Activated CD8-positive, alpha-beta memory T cell treated with anti-CD3 and anti-CD28 coated beads, Interleukin-2, amount 50 U/mL, for 1 hour (primary cell): ENCODE results near the gene TSPYL4.
"Not testable (repeated sequence)": the region's sequence is repeated elsewhere in the genome, so short reads cannot be mapped to it uniquely, and the experiment has no call there.

Experiments used
- DNase-seq: peaks from one replicate; pipeline ENCODE4 v3.0.0-alpha.2; 2020; ENCODE audit errors: extremely low read depth

The TSPYL4 gene

DNA sequence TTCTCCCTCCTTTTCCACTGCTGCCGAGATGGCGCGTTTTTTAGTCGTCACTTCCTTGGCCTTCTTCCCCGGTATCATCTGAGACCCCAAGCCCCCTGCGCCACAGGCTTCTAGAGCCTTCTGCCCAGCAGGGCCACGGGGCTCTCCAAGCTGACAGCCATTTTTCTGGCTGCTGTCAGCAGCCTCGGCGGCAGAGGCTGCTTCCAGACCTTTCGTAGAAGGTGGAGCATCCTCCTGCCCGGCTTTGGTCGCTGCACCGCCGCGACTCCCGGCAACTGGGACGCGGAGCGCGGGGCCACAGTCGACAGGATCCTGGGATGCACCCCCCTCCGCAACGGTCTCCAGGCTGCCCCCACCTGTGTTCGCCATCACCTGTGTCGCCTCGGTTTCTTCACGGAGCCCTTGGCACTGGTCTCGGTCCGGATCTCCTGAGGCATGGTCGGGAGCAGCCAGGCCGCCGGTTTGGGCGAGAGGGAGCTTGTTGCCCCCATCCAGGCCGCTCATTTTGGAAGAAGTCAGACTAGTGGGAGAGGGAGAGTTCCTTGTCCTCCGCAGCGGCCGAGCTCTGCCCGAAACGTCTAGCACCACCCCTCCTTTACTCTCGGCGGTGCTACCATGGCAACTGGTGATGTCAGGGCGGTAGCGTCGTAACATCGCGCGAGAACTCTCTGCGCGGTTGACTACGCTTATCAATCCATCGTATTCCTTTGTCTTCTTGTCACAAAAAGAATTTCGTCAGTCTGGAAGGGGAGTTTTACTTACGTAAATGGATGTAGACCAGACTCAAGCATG, at the start of gene TSPYL4:
TSPYL4 (minus strand) TSS at position 571 of the 792 bp plus-strand sequence; CDS start at position 504, 67 bp downstream.
- peak; percentile 84 for DNase-seq

DNA sequence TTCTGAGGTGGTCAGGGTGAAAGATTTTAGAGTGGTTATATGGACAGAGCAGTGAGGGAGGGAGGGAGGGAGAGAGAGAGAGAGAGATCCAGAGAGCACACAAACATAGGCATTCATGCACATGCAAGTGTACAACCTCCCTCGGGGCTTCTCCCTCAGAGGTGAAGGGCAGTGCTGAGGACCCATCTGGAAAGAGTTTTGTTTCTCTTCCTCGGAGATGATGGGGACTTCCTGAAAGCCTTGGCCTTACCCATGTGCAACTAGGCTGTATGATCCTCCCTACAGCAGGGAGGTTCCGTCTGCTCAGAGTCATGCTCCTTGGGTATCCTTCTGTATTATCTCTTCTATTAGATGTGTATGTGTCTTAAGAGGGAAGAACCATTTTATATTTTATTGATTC, 47.2 kb upstream of the TSPYL4 start:
- no peak for DNase-seq

DNA sequence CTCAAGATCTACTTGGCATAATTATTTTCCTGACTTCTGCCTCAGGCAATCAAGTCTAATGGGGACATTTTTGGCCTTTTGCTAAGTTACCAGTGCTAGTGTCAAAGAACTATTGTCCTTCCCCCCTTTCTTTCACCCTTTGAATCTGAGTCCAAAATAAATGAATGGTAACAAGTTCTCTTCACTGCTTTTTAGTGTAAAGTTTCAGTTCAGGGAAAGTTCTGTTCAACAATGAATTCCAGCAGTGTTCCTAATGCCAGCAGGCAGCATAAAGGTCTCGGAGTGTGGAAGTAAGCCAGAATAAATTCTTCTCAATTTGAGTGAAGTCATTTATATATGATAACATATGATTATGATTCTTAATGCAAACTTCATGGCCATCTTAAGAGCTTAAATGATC, 46.7 kb upstream of the TSPYL4 start:
- DNase-seq = no peak

DNA sequence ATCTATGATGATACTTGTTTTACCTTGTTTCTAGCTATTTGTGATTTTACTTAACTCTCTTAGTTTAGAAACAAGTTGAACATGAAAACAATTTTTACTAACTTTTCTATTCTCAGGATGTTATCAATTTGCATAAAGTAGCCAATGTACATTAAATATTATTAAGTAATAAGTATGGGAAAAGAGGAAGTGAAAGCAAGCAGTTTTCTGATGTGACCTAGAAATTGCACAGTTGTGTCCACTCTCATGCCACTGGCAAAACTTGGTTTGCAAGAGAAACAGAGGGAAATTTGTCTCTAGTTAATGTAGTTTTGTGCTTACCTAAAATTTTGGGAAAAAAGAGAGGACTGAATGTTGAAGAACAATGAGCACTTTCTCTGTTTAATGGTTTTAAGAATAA, 45.1 kb upstream of the TSPYL4 start:
- DNase-seq = no peak

DNA sequence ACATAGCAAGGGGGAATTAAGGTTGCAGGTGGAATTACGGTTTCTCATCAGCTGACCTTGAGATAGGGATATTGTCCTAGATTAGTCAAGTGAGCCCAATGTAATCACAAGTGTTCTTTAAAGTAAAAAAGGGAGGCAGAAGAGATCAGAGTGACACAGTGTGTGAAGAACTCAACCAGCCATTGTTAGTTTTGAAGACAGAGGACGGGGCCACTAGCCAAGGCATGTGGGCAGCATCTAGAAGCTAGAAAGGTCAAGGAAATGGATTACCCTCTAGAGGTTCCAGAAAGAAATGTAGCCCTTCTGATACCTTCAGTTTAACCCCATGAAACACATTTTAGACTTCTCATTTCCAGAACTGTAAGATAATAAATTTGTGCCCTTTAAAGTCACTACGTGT, 44.4 kb upstream of the TSPYL4 start:
- no peak for DNase-seq

DNA sequence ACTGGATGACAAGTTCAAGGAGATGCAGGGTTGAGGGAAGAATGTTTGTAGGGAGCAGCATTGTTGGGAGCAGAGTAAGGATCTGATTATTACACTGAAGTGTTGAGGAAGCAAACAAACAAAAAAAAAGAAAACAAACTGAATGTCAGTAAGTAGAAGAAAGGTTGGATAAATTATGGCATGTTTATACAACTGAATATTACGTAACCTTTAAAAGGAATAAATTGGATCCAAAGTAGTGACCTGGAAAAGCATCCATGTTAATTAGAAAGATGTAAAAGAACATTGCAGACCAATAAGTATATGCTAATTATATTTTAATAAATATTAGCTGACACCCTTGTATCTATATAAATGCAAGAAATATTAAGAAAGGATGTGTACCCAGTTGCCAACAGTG, 38.7 kb upstream of the TSPYL4 start:
- DNase-seq = no peak

DNA sequence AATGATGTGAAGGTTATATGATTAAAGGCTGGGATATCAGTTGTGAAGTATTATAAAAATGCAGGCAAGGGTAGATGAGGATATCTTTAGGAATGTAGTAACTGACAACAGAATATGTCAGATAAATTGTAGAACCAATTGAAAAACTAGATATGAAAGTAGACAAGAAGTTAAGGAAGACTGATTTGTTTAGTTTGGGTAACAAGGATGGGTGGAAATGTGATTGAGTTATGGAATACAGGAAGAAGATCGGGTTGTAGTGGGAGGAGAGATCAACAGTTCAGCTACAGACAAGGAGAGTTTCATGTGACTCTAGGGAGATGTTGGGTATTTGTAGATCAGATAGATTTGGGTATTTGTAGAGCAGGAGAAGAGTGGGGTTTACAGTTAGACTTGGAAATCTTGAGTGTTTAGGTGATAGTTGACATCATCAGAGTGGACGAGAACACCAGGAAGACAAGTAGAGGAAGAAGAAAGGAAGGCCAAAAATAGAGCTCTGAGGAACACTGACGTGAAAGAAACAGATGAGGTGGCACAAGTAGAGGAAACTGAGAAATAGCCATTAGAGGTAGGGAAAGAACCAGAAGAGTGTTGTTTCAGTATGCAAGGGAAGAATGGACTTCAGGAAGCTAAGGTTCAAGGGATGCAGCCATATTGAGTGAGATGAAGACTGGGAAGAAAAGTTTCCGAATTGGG, 38.0 kb upstream of the TSPYL4 start:
- DNase-seq = no peak

DNA sequence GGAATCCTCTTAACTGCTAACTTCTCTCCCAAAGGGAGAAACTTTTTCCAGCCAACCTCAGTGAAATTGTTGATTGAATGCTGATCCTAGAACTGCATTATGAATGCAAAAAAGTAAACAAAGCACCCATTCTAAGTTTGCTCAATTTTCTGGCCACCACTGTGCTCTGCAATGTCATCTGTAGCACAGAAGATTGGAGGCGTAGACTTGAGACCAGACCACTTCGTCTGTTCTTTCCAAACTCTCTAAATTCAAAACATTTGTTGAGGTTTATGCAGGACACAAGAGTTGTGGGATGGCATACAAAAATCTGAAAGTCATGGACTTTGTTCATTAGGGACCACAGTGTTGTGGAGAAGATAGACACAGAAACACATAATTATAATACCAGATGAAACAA, 36.9 kb upstream of the TSPYL4 start:
- no peak for DNase-seq

DNA sequence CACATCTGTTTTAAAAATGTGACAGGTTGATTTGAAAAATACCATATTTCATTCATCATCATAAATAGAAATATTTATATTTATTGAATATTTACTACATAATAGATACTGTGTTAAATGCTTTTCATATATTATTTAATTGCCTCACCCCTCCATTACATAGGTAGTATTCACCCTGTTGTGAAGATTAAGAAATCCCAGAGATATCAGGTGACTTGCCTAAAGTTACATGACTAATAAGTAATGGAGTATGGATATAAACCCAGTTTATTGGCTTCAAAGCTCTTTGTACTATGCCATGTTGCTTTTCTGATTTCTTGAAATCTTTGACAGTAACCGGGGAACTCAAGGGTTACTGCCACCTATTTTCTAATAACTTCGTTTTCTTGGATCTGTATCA, 36.0 kb upstream of the TSPYL4 start:
- no peak for DNase-seq

DNA sequence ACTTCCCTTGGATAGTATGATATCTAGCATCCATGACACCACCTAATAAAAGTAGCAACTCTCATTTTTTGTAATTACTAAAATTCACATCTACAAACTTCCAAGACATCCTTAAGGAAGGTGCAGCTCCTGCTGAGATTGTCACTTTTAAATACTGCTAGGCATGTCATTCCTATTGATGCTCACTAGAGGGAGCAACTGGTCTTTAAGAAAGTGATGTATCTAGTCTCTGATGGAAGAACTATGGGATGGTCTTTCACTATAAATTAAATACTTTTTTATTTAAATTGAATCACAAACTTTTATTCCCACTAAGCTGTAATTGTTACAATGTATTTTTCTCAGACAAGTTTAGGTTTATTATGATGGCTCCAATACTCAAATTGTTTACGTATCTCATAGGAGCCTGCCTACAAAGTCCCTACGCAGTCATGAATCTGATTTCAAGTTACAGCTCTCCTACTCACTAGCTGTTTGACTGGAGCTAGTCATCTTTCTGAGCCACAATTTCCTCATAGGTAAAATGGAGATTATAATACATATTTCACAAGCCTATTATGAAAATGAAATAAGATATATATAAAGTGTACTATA, 33.9 kb upstream of the TSPYL4 start:
- DNase-seq = no peak

DNA sequence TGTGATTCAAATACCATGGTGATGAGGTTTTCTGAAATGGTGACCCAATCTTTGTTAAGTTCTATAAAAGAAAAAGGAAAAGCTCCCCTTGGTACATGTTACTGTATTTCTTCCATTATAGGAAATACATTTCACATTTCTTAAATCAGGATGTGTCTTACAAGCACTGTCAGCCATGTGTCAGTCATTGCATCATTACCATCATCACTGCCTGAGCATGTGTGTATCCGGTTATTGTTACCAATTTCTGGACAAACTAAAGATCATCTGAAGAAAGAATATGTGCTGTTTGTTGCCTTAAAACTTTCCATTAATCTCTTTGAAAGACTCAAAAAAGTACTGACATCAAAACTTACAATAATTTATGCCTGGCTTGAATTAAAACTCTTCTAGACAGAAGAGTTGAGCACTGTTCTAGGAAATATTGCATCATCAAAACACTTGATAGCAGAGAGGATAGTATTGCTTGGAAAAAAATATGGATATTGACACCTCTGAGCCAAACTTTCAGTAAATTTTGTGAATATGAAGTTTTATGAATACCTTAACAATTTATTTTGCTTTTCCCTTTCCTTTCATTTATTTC, 33.0 kb upstream of the TSPYL4 start:
- no peak for DNase-seq

DNA sequence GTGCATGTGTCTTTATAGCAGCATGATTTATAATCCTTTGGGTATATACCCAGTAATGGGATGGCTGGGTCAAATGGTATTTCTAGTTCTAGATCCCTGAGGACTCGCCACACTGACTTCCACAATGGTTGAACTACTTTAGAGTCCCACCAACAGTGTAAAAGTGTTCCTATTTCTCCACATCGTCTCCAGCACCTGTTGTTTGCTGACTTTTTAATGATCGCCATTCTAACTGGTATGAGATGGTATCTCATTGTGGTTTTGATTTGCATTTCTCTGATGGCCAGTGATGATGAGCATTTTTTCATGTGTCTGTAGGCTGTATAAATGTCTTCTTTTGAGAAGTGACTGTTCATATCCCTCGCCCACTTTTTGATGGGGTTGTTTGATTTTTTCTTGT, 31.1 kb upstream of the TSPYL4 start:
- DNase-seq = not testable (repeated sequence)

DNA sequence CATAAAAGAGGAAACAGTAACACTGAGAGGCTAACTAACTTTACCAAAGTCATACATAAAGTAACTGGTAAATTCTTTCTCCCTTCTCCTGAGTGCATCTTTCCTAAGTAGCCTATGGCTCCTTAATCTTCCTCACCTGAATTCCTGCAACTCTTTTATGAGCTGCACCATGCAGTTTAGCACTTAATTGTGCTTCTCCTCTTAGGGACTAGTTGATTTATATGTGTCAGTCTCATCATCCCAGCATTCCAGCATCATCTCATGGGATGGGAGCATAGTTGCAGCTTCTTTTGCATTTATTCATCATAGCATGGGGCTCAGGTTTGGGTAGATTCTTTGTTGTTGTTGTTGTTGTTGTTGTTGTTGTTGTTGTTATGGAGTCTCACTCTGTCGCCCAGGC, 29.3 kb upstream of the TSPYL4 start:
- no peak for DNase-seq

DNA sequence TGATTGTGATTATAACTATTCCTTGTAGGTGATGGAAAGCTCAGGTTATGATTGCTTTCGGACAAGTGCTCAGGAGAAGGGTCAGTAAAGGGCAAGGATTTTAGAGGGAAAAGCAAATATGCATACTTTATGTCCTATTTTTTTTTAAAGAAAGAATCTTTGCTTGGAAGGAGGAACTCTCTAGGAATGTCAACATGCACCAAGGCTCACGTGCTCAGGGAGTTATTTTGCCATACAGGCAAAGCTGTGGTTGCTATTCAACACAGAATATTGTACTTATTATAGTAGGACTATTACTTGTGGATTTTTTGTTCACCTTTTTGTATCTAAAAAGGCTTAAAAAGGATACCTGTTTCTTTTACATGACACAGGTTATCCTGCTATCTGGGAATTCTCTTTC, 28.8 kb upstream of the TSPYL4 start:
- no peak for DNase-seq

DNA sequence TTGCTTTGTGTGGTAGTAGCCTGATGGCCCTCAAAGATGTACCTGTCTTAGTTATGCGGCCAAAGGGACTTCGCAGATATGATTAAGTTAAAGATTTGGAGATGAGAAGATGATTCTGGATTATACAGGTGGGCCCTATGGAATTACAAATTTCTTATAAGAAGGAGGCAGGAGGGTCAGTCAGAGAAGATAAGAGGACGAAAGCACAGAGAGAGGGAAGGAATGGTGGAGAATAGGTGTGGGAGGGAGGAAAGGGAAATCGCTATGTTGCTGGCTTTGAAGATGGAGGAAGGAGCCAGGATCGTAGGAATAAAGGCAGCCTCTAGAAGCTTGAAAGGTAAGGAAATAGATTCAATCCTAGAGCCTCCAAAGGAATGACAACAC, 27.1 kb upstream of the TSPYL4 start:
- no peak for DNase-seq

DNA sequence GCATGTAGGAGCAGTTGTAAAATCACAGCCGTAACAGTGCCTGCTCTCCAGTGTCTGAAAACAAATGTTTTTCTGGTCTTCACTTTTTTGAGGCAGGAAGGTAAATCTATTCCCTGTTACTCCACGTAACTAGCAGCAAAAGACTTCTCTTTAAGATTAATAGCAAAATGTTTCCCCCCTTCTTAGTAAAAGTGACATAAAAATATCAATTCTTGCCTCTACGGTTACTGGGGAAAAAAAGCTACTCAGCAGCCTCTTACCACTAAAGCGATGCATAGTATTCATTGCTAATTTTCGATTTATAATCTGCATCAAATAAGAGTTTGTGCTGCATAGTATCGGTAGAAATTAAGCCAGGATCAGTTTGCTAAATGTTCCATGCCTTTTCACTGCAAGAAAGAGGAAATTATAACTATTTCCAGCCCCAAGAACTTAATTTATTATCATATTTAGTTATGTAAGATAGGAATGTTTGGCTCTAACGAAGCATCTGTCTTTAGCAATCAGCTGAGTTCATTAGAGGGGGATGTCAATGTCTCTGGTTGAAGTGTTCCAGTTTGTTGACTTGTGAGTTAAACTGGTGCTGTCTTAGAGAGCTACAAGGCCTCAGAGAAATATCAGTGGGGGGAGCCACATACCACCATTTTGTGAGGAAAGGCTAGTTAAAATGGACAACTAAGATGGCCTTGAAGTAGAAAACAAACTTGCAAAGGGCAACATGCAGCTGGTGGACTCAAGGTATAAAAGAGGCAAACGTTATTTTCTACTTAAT, 26.5 kb upstream of the TSPYL4 start:
- no peak for DNase-seq

DNA sequence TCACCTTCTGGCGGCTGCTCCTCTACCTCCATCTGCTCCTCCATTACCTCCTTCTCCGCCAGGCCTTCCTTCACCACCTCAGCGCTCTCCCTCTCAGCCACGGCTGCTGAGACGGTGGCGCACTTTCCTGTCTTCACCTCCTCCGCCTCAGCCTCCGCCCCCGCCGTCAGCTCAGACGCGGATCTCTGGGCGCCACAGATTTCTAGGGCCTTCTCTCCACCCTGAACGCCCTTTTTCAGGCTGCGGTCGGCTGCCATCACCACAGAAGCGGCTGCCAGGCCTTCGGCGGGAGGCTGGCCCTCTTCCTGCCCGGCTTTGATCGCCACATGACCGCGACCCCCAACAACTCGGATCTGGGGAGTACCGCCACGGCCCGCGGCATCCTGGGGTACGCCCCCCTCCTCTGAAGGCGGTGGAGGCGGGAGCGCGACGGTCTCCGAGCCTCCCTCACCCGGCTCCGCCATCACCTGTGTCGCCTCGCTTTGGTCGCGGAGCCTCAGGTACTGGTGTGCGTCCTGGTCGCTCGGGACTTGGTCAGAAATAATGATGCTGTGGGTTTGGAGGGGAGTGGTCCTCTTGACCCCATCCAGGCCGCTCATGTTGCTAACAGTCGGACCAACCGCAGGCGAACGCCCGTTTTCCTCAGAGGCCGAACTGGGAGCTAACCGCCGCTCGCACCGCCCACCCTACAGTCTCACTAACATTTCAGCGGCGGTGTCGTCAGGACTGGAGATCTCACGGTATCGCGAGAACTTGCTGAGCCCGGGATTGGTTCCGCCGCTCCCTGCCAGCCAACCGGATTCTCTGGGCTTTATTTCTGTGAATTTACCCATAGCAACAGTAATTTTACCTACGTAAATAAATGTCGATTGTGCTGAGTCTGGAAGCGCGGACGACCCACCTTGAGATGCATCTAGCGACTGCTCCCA, 25.6 kb upstream of the TSPYL4 start, which contains the start of gene TSPYL1:
TSPYL1 (minus strand) TSS at position 699 of the 929 bp plus-strand sequence; CDS start at position 599, 100 bp downstream.
- DNase-seq = peak; percentile 93

DNA sequence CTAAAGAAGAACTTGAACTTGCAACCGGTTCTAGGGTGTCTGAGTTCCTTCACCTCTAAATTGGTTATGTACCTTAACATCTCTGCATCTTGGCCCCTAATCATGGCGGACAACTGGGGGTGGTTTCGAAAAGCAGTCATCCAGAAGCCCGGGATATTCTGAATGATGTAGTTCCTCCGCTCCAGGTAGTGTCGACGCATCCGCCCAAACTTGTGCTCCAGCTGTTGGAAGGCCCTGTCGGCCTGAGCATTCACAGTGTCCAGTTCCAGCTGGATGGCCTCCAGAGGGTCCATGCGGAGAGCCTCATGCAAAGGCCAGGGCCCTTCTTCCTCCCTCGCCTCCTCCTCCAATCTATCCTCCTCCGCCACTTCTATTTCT, 25.0 kb upstream of the TSPYL4 start:
- DNase-seq = no peak

DNA sequence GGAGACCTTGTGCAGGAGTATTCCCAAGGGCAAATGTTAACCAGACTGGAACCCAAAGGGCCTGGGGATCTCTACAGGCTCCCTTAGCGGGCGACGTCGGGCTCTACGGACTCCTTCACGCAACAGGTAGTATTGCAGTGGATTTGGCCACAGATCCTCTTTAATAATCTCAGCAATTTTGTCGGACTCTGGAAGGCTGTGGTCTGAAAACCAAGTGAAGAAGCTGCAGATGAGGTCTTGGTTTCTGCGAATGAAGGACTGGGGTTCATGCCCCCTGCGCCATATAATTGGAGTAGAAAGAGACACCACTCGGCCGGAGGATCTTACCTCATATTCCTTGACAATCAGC, 24.6 kb upstream of the TSPYL4 start:
- no peak for DNase-seq

DNA sequence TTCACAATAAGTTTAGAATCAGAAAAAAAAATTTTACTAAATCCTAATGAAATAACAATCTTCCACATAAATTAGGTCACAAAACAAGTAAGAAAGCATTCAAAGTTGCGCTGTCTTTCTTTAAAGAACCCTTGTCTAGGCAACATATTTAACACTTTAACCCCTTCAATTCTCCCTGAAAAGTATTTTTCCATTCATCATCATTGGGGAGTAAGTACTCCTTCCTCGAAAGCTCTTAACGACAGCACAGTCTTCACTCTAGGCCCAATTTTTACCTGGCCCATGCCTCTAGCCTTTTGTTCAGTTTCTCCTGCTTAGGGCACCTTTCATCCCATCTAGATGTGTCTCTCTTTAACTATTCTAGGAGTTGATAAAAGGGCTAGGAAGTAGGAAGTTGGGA, 23.2 kb upstream of the TSPYL4 start:
- DNase-seq = no peak
